ENCODE data around the gene FURIN.
"Not testable (repeated sequence)": the region's sequence is repeated elsewhere in the genome, so short reads cannot be mapped to it uniquely, and the experiment has no call there.

Gene FURIN

DNA sequence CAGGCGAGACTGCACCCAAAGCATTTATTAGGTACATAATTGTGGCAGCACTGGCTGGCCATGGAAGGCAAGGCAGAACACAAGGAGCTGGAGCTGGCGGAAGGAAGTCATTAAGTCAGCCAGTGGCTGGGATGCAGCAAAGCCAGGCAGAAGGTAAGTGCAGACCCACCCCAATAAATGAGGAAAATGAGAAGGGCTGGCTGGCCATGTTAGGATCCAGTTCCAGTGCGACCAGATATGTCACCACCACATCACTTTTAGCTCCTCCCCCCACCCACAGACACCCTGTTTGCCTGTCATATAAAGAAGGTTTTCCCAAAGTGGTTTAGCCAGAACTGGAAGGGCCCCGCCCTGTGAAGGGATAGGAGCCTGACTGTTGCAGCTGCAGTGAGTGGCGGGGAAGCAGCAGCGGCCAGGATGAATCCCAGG, at the start of gene FURIN:
Gene FURIN, plus strand, starts transcription at position 328 of the 429 bp plus-strand sequence. CDS start 7,153 bp downstream, outside the sequence.
- peak within 1 kb of the TSS; percentile 95 for H3K27ac Mint-ChIP-seq
- H3K9me3 Mint-ChIP-seq: no peaks in the 10 kb centered on the region
- H3K4me3 Mint-ChIP-seq: peak within 1 kb of the TSS; percentile 87
- H3K4me1 Mint-ChIP-seq: peaks cover 55% of the 10 kb centered on the region
- peaks cover 33% of the 10 kb centered on the region for H3K36me3 Mint-ChIP-seq
- ATAC-seq: no peak
- no peak for DNase-seq (ENCODE audit: low spot score in 2 of 2)

DNA sequence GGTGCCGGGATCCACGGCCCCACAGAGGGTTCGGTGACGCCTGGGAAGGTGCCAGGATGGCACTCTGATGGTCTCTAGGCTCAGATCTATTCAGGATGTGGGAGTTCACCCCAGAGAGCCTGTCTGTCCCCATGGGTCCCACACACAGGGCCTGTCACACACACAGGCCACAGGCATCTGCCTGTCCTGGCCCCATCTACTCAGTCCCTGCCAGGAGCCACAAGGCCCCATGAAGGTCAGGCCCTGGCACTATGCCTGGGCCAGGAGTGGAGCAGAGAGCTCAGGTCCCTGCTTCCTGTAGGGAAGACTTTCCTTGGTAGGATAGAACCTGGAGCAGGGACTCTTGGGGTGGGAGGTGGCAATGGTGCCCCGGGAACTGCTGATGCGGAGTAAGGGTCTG, 49.0 kb upstream of the FURIN start:
- H3K27ac Mint-ChIP-seq: peak overlapping the region; percentile 88
- peaks cover 64% of the 10 kb centered on the region for H3K4me1 Mint-ChIP-seq
- H3K36me3 Mint-ChIP-seq: peaks cover 22% of the 10 kb centered on the region
- H3K9me3 Mint-ChIP-seq: no peaks in the 10 kb centered on the region
- peak overlapping the region; percentile 40 for H3K4me3 Mint-ChIP-seq
- DNase-seq (ENCODE audit: low spot score in 2 of 2): no peak
- peak; percentile 48 for ATAC-seq

DNA sequence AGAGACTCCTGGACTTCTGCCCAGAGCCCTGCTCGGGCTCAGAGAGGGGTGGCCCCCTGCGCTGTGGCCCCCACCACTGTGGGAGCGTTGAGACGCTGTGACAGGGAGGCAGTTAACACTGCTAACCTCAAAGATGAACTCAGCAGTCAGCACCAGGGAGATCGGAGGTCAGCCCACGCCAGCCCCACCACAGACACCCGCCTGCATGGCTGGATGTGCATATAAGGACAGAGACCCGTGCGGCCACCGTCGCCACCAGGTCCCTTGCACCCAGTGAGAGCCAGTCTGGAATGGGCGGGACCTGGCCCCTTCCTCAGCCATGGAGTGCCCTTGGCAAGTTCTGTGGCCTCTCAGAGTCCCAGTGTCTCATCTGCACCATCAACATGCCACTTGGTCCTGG, 48.5 kb upstream of the FURIN start:
- Mint-ChIP-seq H3K9me3 (no peaks in the 10 kb centered on the region), H3K4me1 (peaks cover 61% of the 10 kb centered on the region), H3K36me3 (peaks cover 17% of the 10 kb centered on the region), H3K4me3 (peak overlapping the region; percentile 40), H3K27ac (peak overlapping the region; percentile 88)
- peak; percentile 79 for ATAC-seq
- DNase-seq (ENCODE audit: low spot score in 2 of 2): peak in 1 of 2 donors; percentile 76

DNA sequence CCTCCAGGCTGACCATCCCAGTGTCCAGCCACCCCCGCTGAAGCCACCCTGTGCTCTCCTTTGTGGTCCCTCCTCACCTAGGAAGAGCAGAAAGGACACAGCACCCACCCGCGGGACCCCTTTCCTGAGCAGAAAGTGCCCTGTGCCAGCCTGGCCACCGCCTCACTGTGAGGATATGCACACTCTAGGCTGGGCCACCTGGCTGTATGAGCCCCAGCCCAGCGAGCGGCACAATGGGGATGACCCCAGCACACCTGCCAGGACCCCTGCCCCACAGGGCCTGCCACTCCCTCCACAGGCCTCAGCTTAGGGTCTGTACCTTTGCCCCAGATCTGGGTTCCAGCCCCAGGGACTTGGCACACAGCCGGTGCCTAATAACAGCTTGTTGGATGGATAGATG, 47.9 kb upstream of the FURIN start:
- Mint-ChIP-seq H3K4me1 (peaks cover 55% of the 10 kb centered on the region), H3K4me3 (peak overlapping the region; percentile 40), H3K27ac (peak overlapping the region; percentile 88), H3K36me3 (peaks cover 14% of the 10 kb centered on the region), H3K9me3 (no peaks in the 10 kb centered on the region)
- ATAC-seq: no peak
- DNase-seq (ENCODE audit: low spot score in 2 of 2): no peak

DNA sequence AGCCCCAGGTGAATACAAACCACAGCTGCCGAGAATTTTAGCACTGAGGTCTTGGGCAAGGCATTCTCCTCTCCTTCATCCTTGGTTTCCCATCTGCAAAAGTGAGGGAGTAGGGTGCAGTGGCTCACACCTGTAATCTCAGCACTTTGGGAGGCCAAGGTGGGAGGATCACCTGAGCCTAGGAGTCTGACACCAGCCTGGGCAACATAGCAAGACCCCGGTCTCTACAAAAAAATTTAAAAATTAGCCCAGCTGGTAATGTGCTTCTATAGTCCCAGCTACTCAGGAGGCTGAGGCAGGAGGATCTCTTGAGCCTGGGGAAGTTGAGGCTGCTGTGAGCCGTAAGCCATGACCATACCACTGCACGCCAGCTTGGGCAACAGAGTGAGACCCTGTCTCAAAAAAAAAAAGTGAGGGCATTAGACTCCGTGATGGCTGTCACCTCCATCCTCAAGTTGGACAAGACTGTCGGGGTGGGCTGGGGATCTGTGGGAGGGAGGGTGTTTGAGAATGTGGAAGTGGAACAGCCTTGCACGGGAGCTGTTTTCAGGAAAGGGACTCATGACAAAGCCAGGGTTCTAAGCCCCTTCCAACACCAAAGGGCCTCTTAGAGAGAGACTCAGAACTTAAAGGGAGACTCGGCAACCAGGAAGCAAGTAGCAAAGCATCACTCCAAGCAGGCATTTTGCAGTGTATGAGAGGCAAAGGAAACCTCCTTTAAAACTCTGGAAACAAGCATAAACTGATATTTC, 46.0 kb upstream of the FURIN start:
- no peak for ATAC-seq
- Mint-ChIP-seq H3K9me3 (no peaks in the 10 kb centered on the region), H3K27ac (peak overlapping the region; percentile 58)

DNA sequence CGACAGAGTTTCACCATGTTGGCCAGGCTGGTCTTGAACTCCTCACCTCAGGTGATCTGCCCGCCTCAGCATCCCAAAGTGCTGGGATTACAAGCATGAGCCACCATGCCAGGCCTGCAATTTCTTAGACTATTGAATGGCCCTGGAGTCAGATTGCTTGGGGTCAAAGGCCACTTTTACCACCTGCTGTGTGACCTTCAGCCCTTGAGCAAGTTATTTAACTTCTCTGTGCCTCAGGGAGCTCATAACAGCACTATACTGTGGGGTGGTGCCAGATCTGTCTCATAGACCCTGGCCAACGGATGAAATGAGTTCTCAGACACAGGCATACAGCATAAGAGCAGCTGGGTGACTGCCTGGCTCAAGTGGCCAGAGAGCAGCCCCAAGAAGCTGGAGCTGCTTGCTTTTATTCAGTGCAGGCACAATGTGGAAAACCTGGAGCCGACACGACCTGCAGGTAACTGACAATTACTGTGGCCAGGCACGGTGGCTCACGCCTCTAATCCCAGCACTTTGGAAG, 44.9 kb upstream of the FURIN start:
- Mint-ChIP-seq H3K9me3 (no peaks in the 10 kb centered on the region), H3K27ac (no peak overlapping the region), H3K4me1 (peaks cover 31% of the 10 kb centered on the region), H3K4me3 (no peak overlapping the region), H3K36me3 (peaks cover 7% of the 10 kb centered on the region)
- no peak for DNase-seq (ENCODE audit: low spot score in 2 of 2)
- no peak for ATAC-seq

More for the DNA sequence above, 46.0 kb upstream of the FURIN start:
- H3K36me3 Mint-ChIP-seq: no peaks in the 10 kb centered on the region
- no peak for DNase-seq (ENCODE audit: low spot score in 2 of 2)
- H3K4me3 Mint-ChIP-seq: no peak overlapping the region
- peaks cover 36% of the 10 kb centered on the region for H3K4me1 Mint-ChIP-seq

DNA sequence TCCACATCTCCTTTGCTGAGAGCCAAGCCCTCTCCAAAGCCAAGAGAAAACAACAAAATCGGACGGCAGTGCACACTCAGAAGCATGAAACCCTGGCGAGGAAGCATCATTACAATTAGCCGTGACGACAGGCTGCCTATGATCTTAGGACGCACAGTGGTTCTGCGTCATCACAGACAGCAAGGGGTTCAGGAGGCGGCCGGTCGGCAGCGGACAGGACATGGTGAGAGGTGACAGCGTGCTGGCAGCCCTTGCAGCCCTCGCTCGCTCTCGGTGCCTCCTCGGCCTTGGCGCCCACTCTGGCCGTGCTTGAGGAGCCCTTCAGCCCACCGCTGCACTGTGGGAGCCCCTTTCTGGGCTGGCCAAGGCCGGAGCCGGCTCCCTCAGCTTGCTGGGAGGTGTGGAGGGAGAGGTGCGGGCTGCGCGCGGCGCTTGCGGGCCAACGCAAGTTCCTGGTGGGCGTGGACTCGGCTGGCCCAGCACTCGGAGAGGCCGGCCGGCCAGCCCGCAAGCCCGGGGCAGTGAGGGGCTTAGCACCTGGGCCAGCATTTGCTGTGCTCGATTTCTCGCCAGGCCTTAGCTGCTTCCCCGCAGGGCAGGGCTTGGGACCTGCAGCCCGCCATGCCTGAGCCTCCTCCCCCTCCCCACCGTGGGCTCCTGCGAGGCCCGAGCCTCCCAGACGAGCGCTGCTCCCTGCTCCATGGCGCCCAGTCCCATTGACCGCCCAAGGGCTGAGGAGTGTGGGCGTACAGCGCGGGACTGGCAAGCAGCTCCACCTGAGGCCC, 43.1 kb upstream of the FURIN start:
- H3K4me1 Mint-ChIP-seq: peaks cover 29% of the 10 kb centered on the region
- H3K4me3 Mint-ChIP-seq; ATAC-seq; H3K27ac Mint-ChIP-seq; DNase-seq (ENCODE audit: low spot score in 2 of 2); H3K9me3 Mint-ChIP-seq: not testable (repeated sequence)
- H3K36me3 Mint-ChIP-seq: peaks cover 18% of the 10 kb centered on the region

DNA sequence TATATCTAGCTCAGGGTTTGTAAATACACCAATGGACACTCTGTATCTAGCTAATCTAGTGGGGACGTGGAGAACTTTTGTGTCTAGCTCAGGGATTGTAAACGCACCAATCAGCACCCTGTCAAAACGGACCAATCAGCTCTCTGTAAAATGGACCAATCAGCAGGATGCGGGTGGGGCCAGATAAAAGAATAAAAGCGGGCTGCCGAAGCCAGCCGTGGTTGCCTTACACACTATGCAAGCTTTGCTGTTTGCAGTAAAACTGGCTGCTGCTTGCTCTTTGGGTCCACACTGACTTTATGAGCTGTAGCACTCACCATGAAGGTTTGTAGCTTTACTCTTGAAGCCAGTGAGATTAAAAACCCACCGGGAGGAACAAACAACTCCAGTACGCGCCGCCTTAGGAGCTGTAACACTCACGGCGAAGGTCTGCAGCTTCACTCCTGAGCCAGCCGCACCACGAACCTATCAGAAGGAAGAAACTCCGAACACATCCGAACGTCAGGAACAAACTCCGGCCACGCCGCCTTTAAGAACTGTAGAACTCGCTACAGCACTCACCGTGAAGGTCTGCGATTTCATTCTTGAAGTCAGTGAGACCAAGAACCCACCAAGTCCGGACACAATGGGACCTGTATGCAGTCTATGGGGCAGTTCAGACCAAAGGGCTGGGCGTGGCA, 42.0 kb upstream of the FURIN start:
- not testable (repeated sequence) for ATAC-seq; H3K9me3 Mint-ChIP-seq; DNase-seq (ENCODE audit: low spot score in 2 of 2)
- peak overlapping the region; percentile 54 for H3K4me3 Mint-ChIP-seq
- H3K27ac Mint-ChIP-seq: peak overlapping the region; percentile 72
- peaks cover 24% of the 10 kb centered on the region for H3K36me3 Mint-ChIP-seq
- H3K4me1 Mint-ChIP-seq: peaks cover 32% of the 10 kb centered on the region

DNA sequence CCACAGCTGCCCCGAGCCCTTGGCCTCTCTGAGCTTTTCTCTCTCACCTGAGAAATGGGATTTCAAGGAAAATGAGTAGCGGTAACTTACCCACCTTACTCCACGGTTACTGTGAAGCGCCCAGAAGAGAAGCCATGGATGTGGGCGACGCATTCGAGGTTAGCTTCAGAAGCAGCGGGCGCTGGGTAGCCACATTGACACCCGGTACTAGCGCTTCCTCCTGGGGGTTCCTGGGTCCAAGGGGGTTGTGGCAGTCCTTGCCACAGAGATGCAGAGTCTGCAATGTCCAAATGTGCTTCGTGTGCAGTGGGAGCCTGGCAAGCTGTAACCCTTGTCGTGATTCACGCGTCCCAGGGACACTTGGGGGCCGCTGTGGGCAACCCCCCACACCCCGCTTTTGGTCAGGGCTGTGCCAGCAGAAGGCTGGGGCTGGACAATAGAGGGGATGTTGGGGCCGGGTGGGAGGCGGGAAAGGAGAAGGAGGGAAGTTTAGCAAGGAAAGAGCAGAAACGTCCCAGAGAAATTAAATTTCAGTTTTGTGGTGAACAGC, 41.4 kb upstream of the FURIN start:
- Mint-ChIP-seq H3K4me1 (peaks cover 32% of the 10 kb centered on the region), H3K27ac (peak overlapping the region; percentile 72), H3K9me3 (no peaks in the 10 kb centered on the region), H3K36me3 (peaks cover 25% of the 10 kb centered on the region), H3K4me3 (peak overlapping the region; percentile 54)
- no peak for ATAC-seq
- DNase-seq (ENCODE audit: low spot score in 2 of 2): no peak

DNA sequence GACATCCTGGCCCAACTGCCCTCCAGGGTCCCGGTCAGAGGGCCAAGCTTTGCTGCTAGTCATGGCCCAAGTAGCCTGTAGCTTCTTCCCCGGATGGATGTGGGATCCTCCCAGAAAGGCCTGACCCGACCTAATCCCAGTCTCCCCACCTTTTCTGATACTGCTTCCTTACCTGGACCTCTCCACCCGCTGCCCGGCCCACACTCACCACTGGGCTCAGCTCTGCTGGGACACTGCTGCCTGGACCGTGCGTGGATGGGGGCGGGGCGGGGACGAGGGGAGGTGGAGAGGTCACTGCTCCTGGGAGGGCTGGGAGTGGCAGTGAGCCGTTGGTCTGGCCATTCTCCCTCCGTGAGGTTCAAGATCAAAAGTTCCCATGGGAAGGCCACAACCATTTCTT, 40.3 kb upstream of the FURIN start:
- ATAC-seq (no peak), DNase-seq (ENCODE audit: low spot score in 2 of 2) (no peak)
- H3K4me1 Mint-ChIP-seq: peaks cover 32% of the 10 kb centered on the region
- no peaks in the 10 kb centered on the region for H3K9me3 Mint-ChIP-seq
- H3K36me3 Mint-ChIP-seq: peaks cover 32% of the 10 kb centered on the region
- H3K27ac Mint-ChIP-seq: peak overlapping the region; percentile 72
- H3K4me3 Mint-ChIP-seq: peak overlapping the region; percentile 54

DNA sequence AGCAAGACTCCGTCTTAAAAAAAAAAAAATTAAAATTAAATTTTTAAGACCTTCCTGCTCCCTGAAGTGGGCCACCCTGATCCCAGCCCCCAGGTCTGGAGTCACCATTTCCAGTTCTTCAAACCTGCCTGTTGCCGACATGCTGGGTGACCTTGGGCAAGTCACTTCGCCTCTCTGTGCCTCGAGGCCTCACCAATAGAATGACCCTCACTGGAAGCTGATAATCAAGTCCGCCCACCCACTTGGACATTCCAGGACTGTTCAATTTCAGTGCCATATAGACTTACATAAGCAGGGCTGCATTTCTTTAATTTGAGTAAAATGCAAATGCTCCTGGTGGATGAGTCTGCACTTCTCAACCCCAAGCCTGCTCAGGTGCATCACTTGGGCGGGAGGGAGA, 39.3 kb upstream of the FURIN start:
- DNase-seq (ENCODE audit: low spot score in 2 of 2) (no peak), ATAC-seq (no peak)
- Mint-ChIP-seq H3K4me1 (peaks cover 36% of the 10 kb centered on the region), H3K4me3 (peak overlapping the region; percentile 78), H3K36me3 (peaks cover 32% of the 10 kb centered on the region), H3K9me3 (no peaks in the 10 kb centered on the region), H3K27ac (peak overlapping the region; percentile 98)

DNA sequence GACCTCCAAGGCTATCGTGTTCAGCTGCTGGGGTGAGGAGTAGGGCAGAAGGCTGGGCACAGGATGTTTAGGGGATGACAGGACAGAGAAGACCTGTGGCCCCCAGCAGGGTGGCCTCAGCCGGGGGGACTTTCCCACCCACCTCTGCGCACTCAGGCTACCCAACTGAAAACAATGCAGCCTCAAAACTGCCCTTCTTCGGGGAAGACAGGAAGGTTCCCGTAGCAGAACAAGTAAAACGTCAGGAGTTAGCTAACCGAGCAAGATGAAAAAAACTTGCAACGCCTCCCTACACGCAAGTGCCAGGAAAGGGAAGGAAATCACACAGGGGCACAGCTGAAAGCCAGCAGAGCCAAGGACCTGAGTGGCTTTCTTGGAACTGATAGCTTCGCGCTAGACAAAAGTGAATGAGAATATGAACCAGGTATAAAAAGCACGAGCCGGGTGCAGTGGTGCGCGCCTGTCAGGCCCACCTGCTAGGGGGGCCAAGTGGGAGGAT, 38.4 kb upstream of the FURIN start:
- DNase-seq (ENCODE audit: low spot score in 2 of 2): peak in 1 of 2 donors; percentile 90
- peaks cover 32% of the 10 kb centered on the region for H3K36me3 Mint-ChIP-seq
- peaks cover 38% of the 10 kb centered on the region for H3K4me1 Mint-ChIP-seq
- peak overlapping the region; percentile 98 for H3K27ac Mint-ChIP-seq
- H3K4me3 Mint-ChIP-seq: peak overlapping the region; percentile 78
- H3K9me3 Mint-ChIP-seq: no peaks in the 10 kb centered on the region
- ATAC-seq: peak; percentile 93

DNA sequence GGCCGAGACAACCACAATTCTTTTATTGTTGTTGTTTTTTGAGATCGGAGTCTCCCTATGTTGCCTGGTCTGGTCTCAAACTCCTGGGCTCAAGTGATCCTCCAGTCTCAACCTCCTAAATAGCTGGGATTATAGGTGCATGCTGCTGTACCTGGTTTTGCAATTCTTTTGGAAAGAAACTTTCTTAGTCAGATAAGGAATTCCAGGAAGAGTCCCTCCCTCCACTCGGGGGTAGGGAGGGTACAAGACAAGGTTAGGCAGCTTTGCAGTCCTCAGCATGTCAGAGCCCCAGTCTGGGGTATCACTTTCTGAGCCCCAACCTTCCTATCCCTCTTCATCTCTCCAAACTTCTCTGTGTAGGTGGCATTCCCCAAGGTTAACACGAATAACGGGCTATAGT, 33.8 kb upstream of the FURIN start:
- no peak overlapping the region for H3K4me3 Mint-ChIP-seq
- ATAC-seq (no peak), DNase-seq (ENCODE audit: low spot score in 2 of 2) (no peak)
- H3K9me3 Mint-ChIP-seq: no peaks in the 10 kb centered on the region
- peaks cover 50% of the 10 kb centered on the region for H3K36me3 Mint-ChIP-seq
- H3K27ac Mint-ChIP-seq: no peak overlapping the region
- peaks cover 66% of the 10 kb centered on the region for H3K4me1 Mint-ChIP-seq

DNA sequence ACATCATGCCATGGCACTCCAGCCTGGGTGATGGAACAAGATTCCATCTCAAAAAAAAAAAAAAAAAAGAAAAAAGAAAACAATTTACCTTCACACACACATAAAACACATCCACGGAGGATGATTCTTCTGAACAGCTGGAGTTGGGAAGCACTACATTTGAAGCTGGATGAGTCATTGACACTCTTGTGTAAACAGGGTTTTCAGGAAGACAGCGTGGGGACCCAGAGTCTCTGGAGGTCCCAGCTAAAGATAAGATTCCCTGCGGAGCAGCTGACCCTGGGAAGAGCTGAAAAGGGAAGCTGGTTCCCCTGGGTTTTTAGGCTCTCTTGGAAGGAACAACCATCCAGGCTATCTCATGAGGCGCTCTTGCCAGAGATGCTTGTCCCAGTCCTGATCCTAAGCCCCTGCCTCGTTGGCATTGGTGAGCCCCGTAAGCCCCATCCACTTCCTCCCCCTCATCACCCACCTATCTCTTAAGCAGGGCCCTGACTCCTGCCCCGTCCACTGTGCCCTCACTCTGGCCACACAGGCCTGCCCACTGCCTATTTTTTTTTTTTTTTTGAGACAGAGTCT, 32.0 kb upstream of the FURIN start:
- no peaks in the 10 kb centered on the region for H3K9me3 Mint-ChIP-seq
- peak overlapping the region; percentile 83 for H3K4me3 Mint-ChIP-seq
- peak overlapping the region; percentile 92 for H3K27ac Mint-ChIP-seq
- DNase-seq (ENCODE audit: low spot score in 2 of 2): no peak
- H3K36me3 Mint-ChIP-seq: peaks cover 42% of the 10 kb centered on the region
- no peak for ATAC-seq
- peaks cover 60% of the 10 kb centered on the region for H3K4me1 Mint-ChIP-seq

Data from stimulated activated effector memory CD8-positive, alpha-beta T cell treated with anti-CD3 and anti-CD28 coated beads, Interleukin-12 subunit alpha, Interleukin-12 subunit beta, amount 100 ng/mL, for 72 hours (primary cell).